Loucy (cell line): ENCODE results near the gene HYI.
A peak's percentile ranks its signal among the peaks of the same experiment; 100 is the strongest.
"Not testable (repeated sequence)": the region's sequence is repeated elsewhere in the genome, so short reads cannot be mapped to it uniquely, and the experiment has no call there.

Source experiments
- H2AFZ ChIP-seq: fragments of 200-600 bp; sonication (generic); 2 replicates; pipeline ENCODE4 v1.6.0; 2016; ENCODE audit warnings: antibody characterized with exemption, mild to moderate bottlenecking, low read length, moderate library complexity
- H3F3A ChIP-seq: fragments of 200-600 bp; 2 replicates; pipeline ENCODE4 v1.6.0; 2016; ENCODE audit warnings: antibody characterized with exemption, low read depth, mild to moderate bottlenecking
- H3K27me3 ChIP-seq: fragments of 200-600 bp; sonication (generic); 2 replicates; pipeline ENCODE4 v1.6.1; 2014; ENCODE audit warnings: low read length, mild to moderate bottlenecking; ENCODE audit not compliant: insufficient read depth, poor library complexity, severe bottlenecking
- H3K36me3 ChIP-seq: fragments of 200-600 bp; sonication (generic); 2 replicates; pipeline ENCODE4 v1.6.1; 2016; ENCODE audit warnings: low read length; ENCODE audit not compliant: insufficient read depth
- H3K4me1 ChIP-seq: fragments of 200-600 bp; sonication (generic); 2 replicates; pipeline ENCODE4 v1.5.1; 2014; ENCODE audit warnings: low read length, mild to moderate bottlenecking; ENCODE audit not compliant: insufficient read depth, poor library complexity, severe bottlenecking
- H3K4me2 ChIP-seq: fragments of 200-600 bp; sonication (generic); 2 replicates; pipeline ENCODE4 v1.6.0; 2014; ENCODE audit warnings: antibody characterized with exemption, low read length, low read depth, mild to moderate bottlenecking; ENCODE audit not compliant: poor library complexity, severe bottlenecking
- H3K4me3 ChIP-seq: fragments of 200-600 bp; sonication (generic); 2 replicates; pipeline ENCODE4 v1.5.1; 2014; ENCODE audit warnings: low read length, mild to moderate bottlenecking, mixed read lengths; ENCODE audit not compliant: poor library complexity, severe bottlenecking
- H3K79me2 ChIP-seq: fragments of 200-600 bp; sonication (generic); 2 replicates; pipeline ENCODE4 v1.6.1; 2014; ENCODE audit warnings: low read length; ENCODE audit not compliant: insufficient read depth
- H3K9ac ChIP-seq: fragments of 200-600 bp; sonication (generic); 2 replicates; pipeline ENCODE4 v1.6.0; 2014; ENCODE audit warnings: mild to moderate bottlenecking, low read depth, low read length, moderate library complexity; ENCODE audit not compliant: poor library complexity, severe bottlenecking
- H3K9me2 ChIP-seq: fragments of 200-600 bp; sonication (generic); replicated peaks from 2 replicates; pipeline ENCODE4 v1.6.1; 2016; ENCODE audit warnings: low read depth, low read length, mixed read lengths
- H3K9me3 ChIP-seq: fragments of 200-600 bp; sonication (generic); 2 replicates; pipeline ENCODE4 v1.6.1; 2014; ENCODE audit warnings: mild to moderate bottlenecking, antibody characterized with exemption, low read length, low read depth; ENCODE audit not compliant: insufficient read depth
- H4K20me1 ChIP-seq: fragments of 200-600 bp; sonication (generic); 2 replicates; pipeline ENCODE4 v1.6.0; 2014; ENCODE audit warnings: antibody characterized with exemption, low read length, mild to moderate bottlenecking; ENCODE audit not compliant: insufficient read depth, poor library complexity, severe bottlenecking
- EZH2phosphoT487 ChIP-seq: fragments of 200-600 bp; IDR thresholded peaks from 2 replicates; pipeline ENCODE4 v1.6.1; 2018; ENCODE audit warnings: antibody characterized with exemption, mild to moderate bottlenecking, moderate library complexity, borderline replicate concordance
- TF ChIP-seq, protein P1 (sequence below): fragments of 200-600 bp; sonication (generic); conservative IDR thresholded peaks from 2 replicates; pipeline ENCODE4 v1.5.1; 2014; ENCODE audit warnings: mild to moderate bottlenecking, antibody characterized with exemption, low read length

The HYI gene

GRCh38 chr1:43453442-43454269 is at the start of gene HYI:
Gene HYI (minus strand): TSS chr1:43453931. CDS start chr1:43453793, 138 bp downstream.
- peak within 1 kb of the TSS; percentile 92 for H3K4me3 ChIP-seq
- peaks cover 30% of the 10 kb centered on the region; the same call in 1 of the 2 replicates for H3K36me3 ChIP-seq
- peaks cover 26% of the 10 kb centered on the region for H3K27me3 ChIP-seq
- H3K79me2 ChIP-seq = peaks cover 23% of the 10 kb centered on the region
- H2AFZ ChIP-seq = peak within 1 kb of the TSS; percentile 76
- no peaks in the 10 kb centered on the region for H4K20me1 ChIP-seq
- TF ChIP-seq EZH2phosphoT487 = no peak
- TF ChIP-seq, protein P1, sequence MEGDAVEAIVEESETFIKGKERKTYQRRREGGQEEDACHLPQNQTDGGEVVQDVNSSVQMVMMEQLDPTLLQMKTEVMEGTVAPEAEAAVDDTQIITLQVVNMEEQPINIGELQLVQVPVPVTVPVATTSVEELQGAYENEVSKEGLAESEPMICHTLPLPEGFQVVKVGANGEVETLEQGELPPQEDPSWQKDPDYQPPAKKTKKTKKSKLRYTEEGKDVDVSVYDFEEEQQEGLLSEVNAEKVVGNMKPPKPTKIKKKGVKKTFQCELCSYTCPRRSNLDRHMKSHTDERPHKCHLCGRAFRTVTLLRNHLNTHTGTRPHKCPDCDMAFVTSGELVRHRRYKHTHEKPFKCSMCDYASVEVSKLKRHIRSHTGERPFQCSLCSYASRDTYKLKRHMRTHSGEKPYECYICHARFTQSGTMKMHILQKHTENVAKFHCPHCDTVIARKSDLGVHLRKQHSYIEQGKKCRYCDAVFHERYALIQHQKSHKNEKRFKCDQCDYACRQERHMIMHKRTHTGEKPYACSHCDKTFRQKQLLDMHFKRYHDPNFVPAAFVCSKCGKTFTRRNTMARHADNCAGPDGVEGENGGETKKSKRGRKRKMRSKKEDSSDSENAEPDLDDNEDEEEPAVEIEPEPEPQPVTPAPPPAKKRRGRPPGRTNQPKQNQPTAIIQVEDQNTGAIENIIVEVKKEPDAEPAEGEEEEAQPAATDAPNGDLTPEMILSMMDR = no peak
- H3K9me3 ChIP-seq = no peaks in the 10 kb centered on the region
- peak within 1 kb of the TSS; percentile 99 for H3K9ac ChIP-seq
- peaks cover 20% of the 10 kb centered on the region for H3K4me1 ChIP-seq
- no peaks in the 10 kb centered on the region for H3F3A ChIP-seq
- H3K4me2 ChIP-seq = peak within 1 kb of the TSS; percentile 96
- H3K9me2 ChIP-seq = no peaks in the 10 kb centered on the region

DNA sequence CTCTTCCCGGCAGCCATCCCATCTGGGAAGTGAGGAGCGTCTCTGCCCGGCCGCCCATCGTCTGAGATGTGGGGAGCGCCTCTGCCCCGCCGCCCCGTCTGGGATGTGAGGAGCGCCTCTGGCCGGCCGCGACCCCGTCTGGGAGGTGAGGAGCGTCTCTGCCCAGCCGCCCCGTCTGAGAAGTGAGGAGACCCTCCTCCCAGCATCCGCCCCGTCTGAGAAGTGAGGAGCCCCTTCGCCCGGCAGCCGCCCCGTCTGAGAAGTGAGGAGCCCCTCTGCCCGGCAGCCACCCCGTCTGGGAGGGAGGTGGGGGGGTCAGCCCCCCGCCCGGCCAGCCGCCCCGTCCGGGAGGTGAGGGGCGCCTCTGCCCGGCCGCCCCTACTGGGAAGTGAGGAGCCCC is 48.1 kb upstream of the HYI start:
- not testable (repeated sequence) for H3K79me2 ChIP-seq, H3F3A ChIP-seq, H3K36me3 ChIP-seq, H3K9me3 ChIP-seq, H3K9me2 ChIP-seq, H3K4me3 ChIP-seq, H3K4me1 ChIP-seq, H4K20me1 ChIP-seq, H2AFZ ChIP-seq, H3K9ac ChIP-seq, H3K27me3 ChIP-seq, H3K4me2 ChIP-seq

GRCh38 chr1:43499898-43500297 is 46.2 kb upstream of the HYI start:
- no peaks in the 10 kb centered on the region for H3K27me3 ChIP-seq
- no peaks in the 10 kb centered on the region for H3K4me1 ChIP-seq
- H3K79me2 ChIP-seq = no peaks in the 10 kb centered on the region
- no peak overlapping the region for H3K9ac ChIP-seq
- no peaks in the 10 kb centered on the region for H3K9me2 ChIP-seq
- H2AFZ ChIP-seq = no peak overlapping the region
- H4K20me1 ChIP-seq = no peaks in the 10 kb centered on the region
- H3K4me2 ChIP-seq = no peak overlapping the region
- H3K4me3 ChIP-seq = no peak overlapping the region
- H3K36me3 ChIP-seq = no peaks in the 10 kb centered on the region
- no peaks in the 10 kb centered on the region for H3F3A ChIP-seq
- TF ChIP-seq, protein P1 = no peak
- no peak for TF ChIP-seq EZH2phosphoT487
- H3K9me3 ChIP-seq = no peaks in the 10 kb centered on the region

DNA sequence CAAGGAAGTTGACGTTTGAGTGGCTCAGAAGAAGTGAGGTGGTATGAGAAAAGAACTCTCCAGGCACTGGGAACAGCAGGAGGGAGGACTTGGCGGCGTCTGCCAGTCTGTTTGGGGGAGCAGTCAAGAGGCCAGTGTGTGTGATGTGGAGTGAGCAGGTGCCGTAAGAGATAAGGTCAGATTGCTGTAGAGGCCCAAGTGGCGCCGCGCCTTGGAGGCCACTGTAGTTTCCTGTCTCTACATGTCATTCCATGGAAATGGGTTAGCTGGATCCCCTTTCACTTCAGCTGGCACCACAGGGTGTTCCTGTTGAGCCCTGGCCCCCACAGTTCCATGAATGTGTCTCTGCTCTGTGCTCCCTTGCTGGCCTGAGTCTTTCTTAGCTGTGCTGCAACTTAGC is 41.5 kb upstream of the HYI start:
- no peaks in the 10 kb centered on the region for H3K79me2 ChIP-seq
- no peaks in the 10 kb centered on the region for H3K27me3 ChIP-seq
- no peaks in the 10 kb centered on the region for H4K20me1 ChIP-seq
- H3K4me1 ChIP-seq = no peaks in the 10 kb centered on the region
- no peak overlapping the region for H2AFZ ChIP-seq
- no peaks in the 10 kb centered on the region for H3F3A ChIP-seq
- no peaks in the 10 kb centered on the region for H3K9me3 ChIP-seq
- TF ChIP-seq EZH2phosphoT487 = no peak
- TF ChIP-seq, protein P1 = no peak
- no peak overlapping the region for H3K4me2 ChIP-seq
- H3K9me2 ChIP-seq = no peaks in the 10 kb centered on the region
- H3K36me3 ChIP-seq = no peaks in the 10 kb centered on the region
- H3K4me3 ChIP-seq = no peak overlapping the region
- no peak overlapping the region for H3K9ac ChIP-seq
